Left ventricle myocardium inferior (tissue), 1 donor: ENCODE results near the gene CYBA. TPM values are rescaled to one million over a fixed set of nuclear protein-coding genes. Genes with fewer than 3 reads are reported as not detected.

Experiments
- DNase-seq: peaks from one replicate; pipeline ENCODE4 v3.0.0-alpha.2; 2020
- H3K27ac ChIP-seq: fragments of 200-600 bp; replicated peaks from 2 replicates; pipeline ENCODE4 v1.8.0; 2021
- H3K27me3 ChIP-seq: fragments of 200-600 bp; 2 replicates; pipeline ENCODE4 v1.8.0; 2021; ENCODE audit warnings: low read depth
- H3K36me3 ChIP-seq: fragments of 200-600 bp; 2 replicates; pipeline ENCODE4 v1.8.0; 2021
- H3K4me1 ChIP-seq: fragments of 200-600 bp; 2 replicates; pipeline ENCODE4 v1.8.0; 2021
- H3K4me3 ChIP-seq: fragments of 200-600 bp; 2 replicates; pipeline ENCODE4 v1.8.0; 2021; ENCODE audit warnings: mild to moderate bottlenecking, moderate library complexity
- H3K9me3 ChIP-seq: fragments of 200-600 bp; replicated peaks from 2 replicates; pipeline ENCODE4 v1.8.0; 2021
- intact Hi-C: fragments of 100-400 bp; cut with micrococcal nuclease; formaldehyde crosslinking; loops from one replicate; pipeline ENCODE4 v1.11.0; 2022
- total RNA-seq: library from RNA; stranded (reverse); fragmentation: NEBNext Ultra II Directional; extraction: Animal tissue kit (Norgen Biotek cat#: 25700); gene quantifications from one replicate; pipeline ENCODE4 v1.2.1, GENCODE V29; 2021
- TF ChIP-seq, protein P1 (sequence below): fragments of 200-600 bp; IDR thresholded peaks from 2 replicates; pipeline ENCODE4 v1.8.0; 2021; ENCODE audit warnings: antibody characterized with exemption, mild to moderate bottlenecking, borderline replicate concordance
- donor health status: DM: no; HTN: yes; CAD: no; lungs with severe emphysema.

Gene CYBA
- total RNA-seq, 1 donor from 2014 or later = 42.6 TPM

DNA sequence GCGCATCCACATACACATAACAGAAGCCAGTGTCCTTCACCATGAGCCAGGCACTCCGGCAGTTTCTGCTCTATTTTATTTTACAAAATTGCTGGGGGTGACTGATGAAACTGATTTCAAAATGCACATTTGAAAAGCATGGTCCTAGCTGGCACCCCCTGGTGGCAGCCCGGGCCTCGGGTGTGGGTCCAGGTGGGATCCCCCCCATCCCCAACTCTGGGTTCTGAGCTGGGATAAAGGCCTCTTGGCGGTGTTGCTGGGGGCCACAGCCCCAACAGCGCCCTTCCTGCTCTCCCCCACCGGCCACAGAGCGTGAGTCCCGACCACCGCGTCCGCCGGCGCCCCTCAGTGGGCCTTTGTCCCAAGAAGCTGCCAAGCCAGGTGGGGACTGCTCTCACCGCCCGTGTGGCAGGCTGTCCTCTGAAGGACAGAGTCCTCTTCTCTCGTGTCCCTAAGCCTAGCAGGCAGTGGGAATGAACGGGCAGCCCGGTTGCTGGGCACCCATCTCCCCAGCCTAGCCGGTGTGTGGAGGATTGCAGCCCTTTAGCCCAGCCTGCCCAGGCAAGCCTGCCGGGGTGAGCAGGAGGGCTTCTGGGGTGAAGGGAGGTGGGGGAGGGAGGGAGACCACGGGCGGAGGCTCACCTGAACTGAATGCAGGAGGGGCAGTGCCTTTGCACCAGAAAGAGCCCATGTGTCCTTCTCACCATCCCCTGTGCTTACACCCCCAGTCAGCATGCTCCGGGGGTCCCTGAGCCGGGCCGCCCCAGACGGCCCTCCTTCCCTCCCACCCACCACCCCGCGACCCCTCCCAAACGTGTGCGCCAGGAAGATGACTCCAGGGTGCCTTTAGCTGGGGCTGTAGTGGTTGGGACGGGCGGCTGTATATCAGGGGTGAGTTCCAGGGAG is 34.6 kb upstream of the CYBA start:
- H3K36me3 ChIP-seq = no peaks in the 10 kb centered on the region
- peak overlapping the region; percentile 76 for H3K4me3 ChIP-seq
- peaks cover 37% of the 10 kb centered on the region for H3K4me1 ChIP-seq
- DNase-seq = no peak
- TF ChIP-seq, protein P1, sequence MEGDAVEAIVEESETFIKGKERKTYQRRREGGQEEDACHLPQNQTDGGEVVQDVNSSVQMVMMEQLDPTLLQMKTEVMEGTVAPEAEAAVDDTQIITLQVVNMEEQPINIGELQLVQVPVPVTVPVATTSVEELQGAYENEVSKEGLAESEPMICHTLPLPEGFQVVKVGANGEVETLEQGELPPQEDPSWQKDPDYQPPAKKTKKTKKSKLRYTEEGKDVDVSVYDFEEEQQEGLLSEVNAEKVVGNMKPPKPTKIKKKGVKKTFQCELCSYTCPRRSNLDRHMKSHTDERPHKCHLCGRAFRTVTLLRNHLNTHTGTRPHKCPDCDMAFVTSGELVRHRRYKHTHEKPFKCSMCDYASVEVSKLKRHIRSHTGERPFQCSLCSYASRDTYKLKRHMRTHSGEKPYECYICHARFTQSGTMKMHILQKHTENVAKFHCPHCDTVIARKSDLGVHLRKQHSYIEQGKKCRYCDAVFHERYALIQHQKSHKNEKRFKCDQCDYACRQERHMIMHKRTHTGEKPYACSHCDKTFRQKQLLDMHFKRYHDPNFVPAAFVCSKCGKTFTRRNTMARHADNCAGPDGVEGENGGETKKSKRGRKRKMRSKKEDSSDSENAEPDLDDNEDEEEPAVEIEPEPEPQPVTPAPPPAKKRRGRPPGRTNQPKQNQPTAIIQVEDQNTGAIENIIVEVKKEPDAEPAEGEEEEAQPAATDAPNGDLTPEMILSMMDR = peak; percentile 57
- intact Hi-C loops = no loop called here
- H3K27ac ChIP-seq = no peak overlapping the region
- no peaks in the 10 kb centered on the region for H3K9me3 ChIP-seq
- H3K27me3 ChIP-seq = peaks cover 98% of the 10 kb centered on the region

DNA sequence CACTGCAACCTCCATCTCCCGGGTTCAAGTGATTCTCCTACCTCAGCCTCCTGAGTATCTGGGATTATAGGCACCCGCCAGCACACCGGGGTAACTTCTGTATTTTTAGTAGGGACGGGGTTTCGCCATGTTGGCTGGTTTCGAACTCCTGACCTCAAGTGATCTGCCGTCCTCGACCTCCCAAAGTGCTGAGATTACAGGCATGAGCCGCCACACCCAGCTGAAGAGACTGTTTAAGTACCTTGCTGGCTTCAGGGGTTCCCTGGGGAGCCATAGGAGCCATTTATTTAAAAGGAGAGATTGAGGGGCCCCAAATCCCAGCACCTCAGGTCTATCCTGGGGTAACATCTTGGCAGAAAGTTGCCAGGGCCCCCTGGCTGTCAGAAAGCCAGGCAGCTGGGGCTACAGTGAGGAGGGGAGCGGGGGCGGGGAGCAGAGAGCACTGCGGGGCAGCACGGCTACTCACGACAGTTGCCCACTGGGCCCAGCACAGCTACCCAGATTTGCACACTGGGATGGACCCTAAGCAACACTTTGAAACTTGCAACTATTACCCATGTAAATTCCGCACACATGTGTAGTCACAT is 33.8 kb upstream of the CYBA start:
- intact Hi-C loops = no loop called here
- Histone ChIP-seq H3K27ac (no peak overlapping the region), H3K36me3 (no peaks in the 10 kb centered on the region), H3K9me3 (no peaks in the 10 kb centered on the region), H3K27me3 (peaks cover 93% of the 10 kb centered on the region), H3K4me1 (peaks cover 37% of the 10 kb centered on the region), H3K4me3 (peak overlapping the region; percentile 76)
- TF ChIP-seq, protein P1 = no peak
- no peak for DNase-seq

DNA sequence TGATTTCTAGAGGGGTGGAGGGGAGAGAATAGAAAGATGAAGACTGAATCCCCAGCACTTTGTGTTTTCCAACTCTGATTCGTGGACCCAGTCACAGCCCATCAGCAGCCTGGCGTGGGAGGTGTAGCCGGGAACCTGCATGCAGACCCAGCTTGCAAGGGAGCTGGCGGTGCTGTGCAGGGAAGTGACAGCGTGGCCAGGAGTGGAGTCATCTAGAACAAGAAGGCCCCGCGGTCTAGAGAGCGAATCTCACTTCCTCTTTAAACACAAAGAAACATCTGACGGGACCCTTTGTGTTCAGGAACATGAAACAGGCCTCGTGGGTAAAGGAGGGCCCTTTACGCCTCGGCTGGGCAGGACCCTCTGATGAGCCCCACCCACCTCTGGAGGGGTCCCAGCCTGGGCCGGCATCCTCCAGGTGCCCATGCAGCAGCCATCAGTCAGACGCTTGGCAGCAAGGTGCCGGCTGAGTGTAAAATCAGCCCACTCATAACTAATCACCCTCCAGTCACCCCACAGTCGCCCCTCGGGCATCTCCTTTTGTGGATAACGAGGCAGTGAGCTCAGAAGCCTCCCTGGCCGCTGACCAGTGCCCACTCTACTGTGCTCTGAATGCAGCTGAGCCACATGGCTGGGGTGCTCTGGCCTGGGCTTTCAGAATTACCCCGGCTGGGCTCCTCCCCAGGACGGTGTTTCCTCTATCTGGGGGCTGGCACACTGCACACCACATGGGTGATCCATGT is 31.0 kb upstream of the CYBA start:
- peak; percentile 55 for DNase-seq
- H3K36me3 ChIP-seq = no peaks in the 10 kb centered on the region
- peak overlapping the region; percentile 27 for H3K27ac ChIP-seq
- peaks cover 78% of the 10 kb centered on the region for H3K27me3 ChIP-seq
- H3K4me3 ChIP-seq = no peak overlapping the region
- peaks cover 28% of the 10 kb centered on the region for H3K4me1 ChIP-seq
- intact Hi-C loops = no loop called here
- no peaks in the 10 kb centered on the region for H3K9me3 ChIP-seq
- TF ChIP-seq, protein P1 = no peak

DNA sequence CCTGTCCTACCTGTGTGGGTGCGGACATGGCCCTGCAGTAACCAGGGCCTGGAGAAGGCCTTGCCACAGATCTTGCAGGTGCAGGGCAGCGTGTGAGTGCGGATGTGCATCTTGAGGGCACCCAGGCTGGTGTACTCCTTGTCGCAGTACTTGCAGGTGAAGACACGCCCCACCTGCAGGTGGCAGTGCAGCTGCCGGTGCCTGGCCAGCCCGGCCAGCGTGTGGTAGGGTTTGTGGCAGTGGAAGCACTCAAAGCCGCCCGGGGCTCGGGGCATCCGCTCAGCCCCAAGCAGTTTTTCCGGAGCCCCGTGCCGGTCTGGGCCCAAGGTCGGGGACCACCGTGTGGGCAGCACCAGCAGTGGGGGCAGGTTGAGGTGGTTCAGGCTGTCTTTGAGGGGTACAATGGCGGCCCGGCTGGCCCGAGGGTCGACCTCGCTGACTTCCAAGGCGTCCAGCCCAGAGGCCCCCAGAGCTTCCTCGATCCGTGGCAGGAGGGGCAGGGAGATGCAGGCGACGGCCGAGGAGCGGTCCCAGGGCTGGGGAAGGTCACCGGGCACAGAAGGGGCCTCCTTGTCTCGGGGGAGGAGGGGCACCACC is 30.3 kb upstream of the CYBA start:
- Histone ChIP-seq H3K9me3 (no peaks in the 10 kb centered on the region), H3K4me3 (no peak overlapping the region), H3K4me1 (peaks cover 24% of the 10 kb centered on the region), H3K36me3 (no peaks in the 10 kb centered on the region), H3K27me3 (peaks cover 71% of the 10 kb centered on the region), H3K27ac (no peak overlapping the region)
- TF ChIP-seq, protein P1 = peak; percentile 16
- intact Hi-C loops = no loop called here
- DNase-seq = no peak

DNA sequence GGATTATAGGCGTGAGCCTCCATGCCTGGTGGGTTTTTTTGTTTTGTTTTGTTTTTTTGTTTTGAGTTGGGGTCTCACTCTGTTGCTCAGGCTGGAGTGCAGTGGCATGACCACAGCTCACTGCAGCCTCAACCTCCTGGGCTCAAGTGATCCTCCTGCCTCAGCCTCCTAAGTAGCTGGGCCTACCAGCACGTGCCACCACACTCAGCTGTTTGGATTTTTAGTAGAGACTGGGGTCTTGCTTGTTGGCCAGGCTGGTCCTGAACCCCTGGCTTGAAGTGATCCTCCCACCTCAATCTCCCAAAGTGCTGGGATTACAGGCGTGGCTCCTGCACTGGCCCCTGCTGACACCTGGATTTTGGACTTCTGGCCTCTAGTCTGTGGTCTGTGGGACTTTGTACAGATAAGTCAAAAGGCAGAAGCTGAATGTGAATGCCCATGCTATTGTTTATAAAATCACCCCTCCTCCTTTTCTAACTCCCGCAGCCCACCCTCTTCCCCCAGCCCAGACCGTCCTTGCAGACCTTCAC is 29.8 kb upstream of the CYBA start:
- intact Hi-C loops = no loop called here
- H3K27me3 ChIP-seq = peaks cover 66% of the 10 kb centered on the region

More for the DNA sequence above, 29.8 kb upstream of the CYBA start:
- Histone ChIP-seq H3K4me3 (no peak overlapping the region), H3K4me1 (peaks cover 21% of the 10 kb centered on the region), H3K27ac (no peak overlapping the region), H3K36me3 (no peaks in the 10 kb centered on the region), H3K9me3 (no peaks in the 10 kb centered on the region)
- DNase-seq = no peak
- TF ChIP-seq, protein P1 = no peak
